IMR-90 (cell line): ENCODE data around the gene PFN1. TPM values are rescaled to one million over a fixed set of nuclear protein-coding genes. Genes with fewer than 3 reads are reported as not detected.

Experiments
- ATAC-seq: fragments of 200-7000 bp; cut with Tn5 transposase; 2 replicates; pipeline ENCODE4 v1.9.1; 2020; ENCODE audit warnings: low read depth, mild to moderate bottlenecking, moderate library complexity
- BruUV-seq: library from RNA; stranded (reverse); fragments of 400-500 nt; replicated peaks from 2 replicates; lab custom pipeline; 2021; lab: Mats Ljungman, UMichigan
- CTCF ChIA-PET: fragments of 300-600 bp; formaldehyde crosslinking; extraction: SDS; loops from one replicate; lab custom pipeline; 2021; ENCODE audit warnings: antibody characterized with exemption; lab: Yijun Ruan, JAX
- POLR2A ChIA-PET: fragments of 300-600 bp; sonication (Branson Sonifier 250); formaldehyde crosslinking; loops from one replicate; lab custom pipeline; 2022; ENCODE audit warnings: antibody characterized with exemption; ENCODE audit not compliant: unreplicated experiment; lab: Charles Lee
- DNase-seq: peaks from one replicate; pipeline ENCODE4 v3.0.0; 2013
- H2AFZ ChIP-seq: replicated peaks from 2 replicates; pipeline ENCODE3; 2013; ENCODE audit warnings: low read length, mild to moderate bottlenecking; ENCODE audit not compliant: poor library complexity
- H2AK5ac ChIP-seq: 2 replicates; pipeline ENCODE4 v1.6.1; 2013; ENCODE audit warnings: low read depth, low read length, inconsistent platforms
- H2AK9ac ChIP-seq: replicated peaks from 2 replicates; pipeline ENCODE3; 2013; ENCODE audit warnings: mild to moderate bottlenecking, low read depth, low read length, moderate library complexity; ENCODE audit not compliant: poor library complexity
- H2BK120ac ChIP-seq: 2 replicates; pipeline ENCODE4 v1.6.1; 2013; ENCODE audit warnings: low read depth, low read length, inconsistent platforms
- H2BK15ac ChIP-seq: 3 replicates; pipeline ENCODE4 v1.6.1; 2013; ENCODE audit warnings: low read depth, low read length, inconsistent platforms
- H2BK20ac ChIP-seq: 2 replicates; pipeline ENCODE4 v1.6.1; 2013; ENCODE audit warnings: low read depth, mild to moderate bottlenecking, inconsistent platforms, low read length, moderate library complexity
- H2BK5ac ChIP-seq: 2 replicates; pipeline ENCODE4 v1.6.1; 2013; ENCODE audit warnings: mild to moderate bottlenecking, low read depth, low read length, inconsistent platforms; ENCODE audit not compliant: poor library complexity, severe bottlenecking
- H3K14ac ChIP-seq: replicated peaks from 2 replicates; pipeline ENCODE4 v1.6.1; 2013; ENCODE audit warnings: low read depth, low read length, inconsistent platforms
- H3K18ac ChIP-seq: 2 replicates; pipeline ENCODE4 v1.6.1; 2013; ENCODE audit warnings: low read depth, low read length, control low read depth
- H3K23ac ChIP-seq: 2 replicates; pipeline ENCODE4 v1.6.1; 2013; ENCODE audit warnings: low read depth, low read length, inconsistent platforms
- H3K27ac ChIP-seq: 2 replicates; pipeline ENCODE4 v1.5.1; 2013; ENCODE audit warnings: mild to moderate bottlenecking, control low read depth, low read length; ENCODE audit not compliant: insufficient read depth
- H3K27me3 ChIP-seq: 2 replicates; pipeline ENCODE4 v1.6.1; 2013; ENCODE audit warnings: low read length; ENCODE audit not compliant: control insufficient read depth, insufficient read depth
- H3K36me3 ChIP-seq: 2 replicates; pipeline ENCODE4 v1.6.1; 2013; ENCODE audit warnings: low read length, mixed read lengths; ENCODE audit not compliant: control insufficient read depth, insufficient read depth
- H3K4ac ChIP-seq: 2 replicates; pipeline ENCODE4 v1.6.1; 2013; ENCODE audit warnings: low read depth, low read length, inconsistent platforms
- H3K4me1 ChIP-seq: 2 replicates; pipeline ENCODE4 v1.6.1; 2013; ENCODE audit warnings: low read length, mixed read lengths; ENCODE audit not compliant: control insufficient read depth, insufficient read depth
- H3K4me2 ChIP-seq: 2 replicates; pipeline ENCODE4 v1.6.1; 2013; ENCODE audit warnings: low read depth, mild to moderate bottlenecking, control low read depth, low read length, moderate library complexity
- H3K4me3 ChIP-seq: 2 replicates; pipeline ENCODE4 v1.5.1; 2013; ENCODE audit warnings: low read depth, mild to moderate bottlenecking, control low read depth, low read length, moderate library complexity; ENCODE audit not compliant: insufficient read depth
- H3K56ac ChIP-seq: 2 replicates; pipeline ENCODE4 v1.6.1; 2013; ENCODE audit warnings: low read length, inconsistent platforms; ENCODE audit not compliant: insufficient read depth; ENCODE audit errors: extremely low read depth
- H3K79me1 ChIP-seq, 2 experiments: 2 replicates each; pipeline ENCODE4 v1.6.1; 2013; ENCODE audit warnings: low read length in 2 of 2, inconsistent platforms in 1 of 2, low read depth in 1 of 2
- H3K9ac ChIP-seq: 2 replicates; pipeline ENCODE4 v1.6.1; 2013; ENCODE audit warnings: low read depth, low read length, control low read depth
- H3K9me1 ChIP-seq: 2 replicates; pipeline ENCODE4 v1.6.1; 2013; ENCODE audit warnings: low read length, inconsistent platforms; ENCODE audit not compliant: insufficient read depth
- H3K9me3 ChIP-seq: 2 replicates; pipeline ENCODE4 v1.6.1; 2013; ENCODE audit warnings: low read length; ENCODE audit not compliant: control insufficient read depth, insufficient read depth
- H4K20me1 ChIP-seq: 2 replicates; pipeline ENCODE4 v1.6.1; 2013; ENCODE audit warnings: low read length, inconsistent platforms; ENCODE audit not compliant: insufficient read depth
- H4K5ac ChIP-seq: 2 replicates; pipeline ENCODE4 v1.6.1; 2013; ENCODE audit warnings: mild to moderate bottlenecking, low read depth, low read length, control low read depth
- H4K8ac ChIP-seq, 2 experiments: 2 replicates each; pipeline ENCODE4 v1.6.1; 2013; ENCODE audit warnings: low read depth in 2 of 2, low read length in 2 of 2, control low read depth in 1 of 2, inconsistent platforms in 1 of 2
- H4K91ac ChIP-seq: 2 replicates; pipeline ENCODE4 v1.6.1; 2013; ENCODE audit warnings: low read depth, low read length, inconsistent platforms; ENCODE audit not compliant: insufficient read depth
- BHLHE40 ChIP-seq: fragments of 150-350 bp; IDR thresholded peaks from 2 replicates; pipeline ENCODE4 v1.6.1; 2016; ENCODE audit warnings: mild to moderate bottlenecking, low read depth, low read length
- CEBPB ChIP-seq: IDR thresholded peaks from 2 replicates; pipeline ENCODE4 v1.6.1; 2012; ENCODE audit warnings: low read depth, low read length, improper control_type of control experiment
- MXI1 ChIP-seq: IDR thresholded peaks from 2 replicates; pipeline ENCODE4 v1.6.1; 2012; ENCODE audit warnings: low read depth, mild to moderate bottlenecking, low read length, moderate library complexity, borderline replicate concordance
- NFE2L2 ChIP-seq: fragments of 150-350 bp; IDR thresholded peaks from 2 replicates; pipeline ENCODE4 v1.6.1; 2016; ENCODE audit warnings: low read depth, mild to moderate bottlenecking, low read length
- SMC3 ChIP-seq: fragments of 150-350 bp; IDR thresholded peaks from 2 replicates; pipeline ENCODE4 v1.6.1; 2016; ENCODE audit warnings: low read depth, mild to moderate bottlenecking, antibody characterized with exemption, low read length, moderate library complexity
- WGBS, 2 experiments: methylation state at CpG; one replicate each; pipeline versions ENCODE4 v1.1.5 to v1.1.7; 2013; ENCODE audit warnings: missing lambda C conversion rate in 2 of 2; ENCODE audit not compliant: insufficient read length in 1 of 2; ENCODE audit errors: extremely low coverage in 2 of 2; 5-methylcytosine and 5-hydroxymethylcytosine counted together
- dilution Hi-C: fragments of 300-500 bp; cut with HindIII; formaldehyde crosslinking; loops from one replicate; pipeline ENCODE4 v1.14.3; 2018; ENCODE audit warnings: low sequenced_read_pairs; ENCODE audit not compliant: unreplicated experiment
- in situ Hi-C: fragments of 300-500 bp; cut with MboI; formaldehyde crosslinking; loops from 3 replicates; pipeline ENCODE4 v1.14.3; 2019; ENCODE audit warnings: low sequenced_read_pairs, inconsistent platforms, mixed read lengths
- intact Hi-C: fragments of 100-400 bp; cut with micrococcal nuclease; formaldehyde crosslinking; loops from 2 replicates; pipeline ENCODE4 v1.10.0; 2022
- polyA plus RNA-seq, 3 experiments: library from polyadenylated mRNA; depleted of rRNA; stranded (reverse); fragments of >200 nt; gene quantifications; 2 replicates each; pipeline ENCODE4 v1.2.3, GENCODE V29; 2012; ENCODE audit warnings: low replicate concordance in 1 of 3
- total RNA-seq: library from RNA; depleted of rRNA; stranded (reverse); fragments of >200 nt; gene quantifications from 2 replicates; pipeline ENCODE4 v1.2.3, GENCODE V29; 2012
- TF ChIP-seq, protein P1 (sequence below): conservative IDR thresholded peaks from 2 replicates; pipeline ENCODE4 v1.5.1; 2012; ENCODE audit warnings: mild to moderate bottlenecking, low read depth, low read length, improper control_type of control experiment
- TF ChIP-seq, protein P2 (sequence below): fragments of 150-350 bp; IDR thresholded peaks from 2 replicates; pipeline ENCODE4 v1.6.1; 2017; ENCODE audit warnings: mild to moderate bottlenecking, antibody characterized with exemption, low read length, low read depth

PFN1 gene
- total and polyA plus RNA-seq, 2 of the 4 experiments (the other 2 are of a cell fraction), result 348 to 1,671 TPM

DNA sequence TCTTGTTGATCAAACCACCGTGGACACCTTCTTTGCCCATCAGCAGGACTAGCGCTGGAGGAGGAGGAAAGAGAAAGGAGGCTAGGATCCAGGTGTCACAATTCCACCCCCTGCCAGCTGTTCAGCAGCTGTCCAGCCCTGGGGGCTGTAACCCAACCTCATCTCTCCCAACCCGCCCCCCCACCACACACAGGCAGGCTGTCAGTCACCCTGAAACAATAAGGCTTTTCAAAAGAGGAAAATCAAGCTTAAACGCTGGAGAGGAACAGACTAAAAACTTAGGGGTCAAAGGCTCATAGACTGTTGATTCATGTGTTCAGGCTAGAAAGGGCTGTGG lies 2.4 kb downstream of the PFN1 start:
- Histone ChIP-seq H2BK120ac (no peak overlapping the region), H4K8ac (peak overlapping the region in 1 of 2 experiments; percentile 80; a peak in 1 of 4 replicates), H3K14ac (peak overlapping the region; percentile 95), H3K4me2 (peak overlapping the region; percentile 78), H3K27me3 (no peaks in the 10 kb centered on the region), H3K9me3 (no peaks in the 10 kb centered on the region), H3K4me1 (peaks cover 21% of the 10 kb centered on the region), H4K91ac (no peak overlapping the region; the same call in 1 of the 2 replicates), H3K4ac (peak overlapping the region; percentile 85), H3K79me1 (peaks cover 9 to 51% of the 10 kb centered on the region in 2 experiments; a peak in 3 of 4 replicates), H4K20me1 (peaks cover 66% of the 10 kb centered on the region), H3K27ac (peak overlapping the region; percentile 96), H2BK5ac (peak overlapping the region; percentile 98), H3K18ac (no peak overlapping the region), H3K9ac (peak overlapping the region; percentile 97), H4K5ac (no peak overlapping the region), H2BK15ac (no peak overlapping the region), H2AK5ac (no peak overlapping the region), H2AFZ (no peak overlapping the region), H3K23ac (peak overlapping the region; percentile 81), H3K4me3 (no peak overlapping the region), H3K36me3 (peaks cover 41% of the 10 kb centered on the region), H2AK9ac (no peak overlapping the region), H3K56ac (peak overlapping the region; percentile 94; the same call in 1 of the 2 replicates), H3K9me1 (peaks cover 14% of the 10 kb centered on the region; the same call in 1 of the 2 replicates), H2BK20ac (no peak overlapping the region)
- POLR2A ChIA-PET, result interaction anchor here (1.3 to 2.2 kb wide), 2 partner anchors 21 to 41 kb away, joined by 4 to 6 read pairs; partner anchors contain the start of genes CAMTA2 and SPAG7
- in situ Hi-C loops (no loop called here), dilution Hi-C loops (no loop called here), intact Hi-C loops (no loop called here)
- ATAC-seq (no peak), DNase-seq (no peak)
- CTCF ChIA-PET, result no interaction called here
- BruUV-seq, result no TSS peak
- TF ChIP-seq, protein P1, sequence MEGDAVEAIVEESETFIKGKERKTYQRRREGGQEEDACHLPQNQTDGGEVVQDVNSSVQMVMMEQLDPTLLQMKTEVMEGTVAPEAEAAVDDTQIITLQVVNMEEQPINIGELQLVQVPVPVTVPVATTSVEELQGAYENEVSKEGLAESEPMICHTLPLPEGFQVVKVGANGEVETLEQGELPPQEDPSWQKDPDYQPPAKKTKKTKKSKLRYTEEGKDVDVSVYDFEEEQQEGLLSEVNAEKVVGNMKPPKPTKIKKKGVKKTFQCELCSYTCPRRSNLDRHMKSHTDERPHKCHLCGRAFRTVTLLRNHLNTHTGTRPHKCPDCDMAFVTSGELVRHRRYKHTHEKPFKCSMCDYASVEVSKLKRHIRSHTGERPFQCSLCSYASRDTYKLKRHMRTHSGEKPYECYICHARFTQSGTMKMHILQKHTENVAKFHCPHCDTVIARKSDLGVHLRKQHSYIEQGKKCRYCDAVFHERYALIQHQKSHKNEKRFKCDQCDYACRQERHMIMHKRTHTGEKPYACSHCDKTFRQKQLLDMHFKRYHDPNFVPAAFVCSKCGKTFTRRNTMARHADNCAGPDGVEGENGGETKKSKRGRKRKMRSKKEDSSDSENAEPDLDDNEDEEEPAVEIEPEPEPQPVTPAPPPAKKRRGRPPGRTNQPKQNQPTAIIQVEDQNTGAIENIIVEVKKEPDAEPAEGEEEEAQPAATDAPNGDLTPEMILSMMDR, result no peak
- TF ChIP-seq, protein P2, sequence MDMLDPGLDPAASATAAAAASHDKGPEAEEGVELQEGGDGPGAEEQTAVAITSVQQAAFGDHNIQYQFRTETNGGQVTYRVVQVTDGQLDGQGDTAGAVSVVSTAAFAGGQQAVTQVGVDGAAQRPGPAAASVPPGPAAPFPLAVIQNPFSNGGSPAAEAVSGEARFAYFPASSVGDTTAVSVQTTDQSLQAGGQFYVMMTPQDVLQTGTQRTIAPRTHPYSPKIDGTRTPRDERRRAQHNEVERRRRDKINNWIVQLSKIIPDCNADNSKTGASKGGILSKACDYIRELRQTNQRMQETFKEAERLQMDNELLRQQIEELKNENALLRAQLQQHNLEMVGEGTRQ, result no peak
- TF ChIP-seq MXI1 (no peak), SMC3 (no peak), NFE2L2 (no peak), CEBPB (no peak), BHLHE40 (no peak)
- no CpG with 5 or more reads among the region's 4 CpGs for whole genome bisulfite sequencing, 2 experiments
